GM18498 (cell line): ENCODE results near the gene ISY1.
A peak's percentile ranks its signal among the peaks of the same experiment; 100 is the strongest.
"Not testable (repeated sequence)": the region's sequence is repeated elsewhere in the genome, so short reads cannot be mapped to it uniquely, and the experiment has no call there.

Experiments used
- ATAC-seq: cut with Tn5 transposase; IDR thresholded peaks from one replicate; pipeline ENCODE4 v1.9.1; 2021; ENCODE audit warnings: mild to moderate bottlenecking, moderate library complexity; ENCODE audit not compliant: unreplicated experiment

The ISY1 gene

GRCh38 chr3:129160891-129161859, at the start of gene ISY1:
Gene ISY1, minus strand, starts transcription at chr3:129161063. Its CDS starts 88 bp downstream, at chr3:129160975.
- ATAC-seq: peak; percentile 85

GRCh38 chr3:129207479-129207878, 46.6 kb upstream of the ISY1 start:
- ATAC-seq: no peak

GRCh38 chr3:129205109-129205832, 44.4 kb upstream of the ISY1 start:
- no peak for ATAC-seq

GRCh38 chr3:129204473-129204872, 43.6 kb upstream of the ISY1 start:
- no peak for ATAC-seq

- no peak for ATAC-seq
Observed at GRCh38 chr3:129199366-129199765, 38.5 kb upstream of the ISY1 start.

- ATAC-seq: no peak
Observed at GRCh38 chr3:129197321-129197720, 36.5 kb upstream of the ISY1 start.

GRCh38 chr3:129196601-129197000, 35.7 kb upstream of the ISY1 start:
- no peak for ATAC-seq

GRCh38 chr3:129195731-129196256, 34.9 kb upstream of the ISY1 start:
- no peak for ATAC-seq

GRCh38 chr3:129189793-129190192, 28.9 kb upstream of the ISY1 start:
- ATAC-seq: not testable (repeated sequence)

- no peak for ATAC-seq
Observed at GRCh38 chr3:129187857-129188256, 27.0 kb upstream of the ISY1 start.

GRCh38 chr3:129185783-129186182, 24.9 kb upstream of the ISY1 start:
- ATAC-seq: no peak

- ATAC-seq: not testable (repeated sequence)
Observed at GRCh38 chr3:129184784-129185542, 24.1 kb upstream of the ISY1 start.

- ATAC-seq: peak; percentile 5
Observed at GRCh38 chr3:129184396-129184657, 23.5 kb upstream of the ISY1 start.

GRCh38 chr3:129183569-129184395, 22.9 kb upstream of the ISY1 start, which contains the start of gene CNBP:
Gene CNBP, minus strand, starts transcription at chr3:129183896. Its CDS starts 12,139 bp downstream, at chr3:129171757.
- peak; percentile 97 for ATAC-seq

GRCh38 chr3:129182390-129183185, 21.7 kb upstream of the ISY1 start:
- no peak for ATAC-seq

- ATAC-seq: no peak
Observed at GRCh38 chr3:129181819-129182218, 21.0 kb upstream of the ISY1 start.

GRCh38 chr3:129180461-129180860, 19.6 kb upstream of the ISY1 start:
- no peak for ATAC-seq

- ATAC-seq: no peak
Observed at GRCh38 chr3:129176051-129176450, 15.2 kb upstream of the ISY1 start.

- no peak for ATAC-seq
Observed at GRCh38 chr3:129173725-129174124, 12.9 kb upstream of the ISY1 start.
